CD14-positive monocyte (primary cell): Measurements from ENCODE around the gene ATP2C2. TPM values are rescaled to one million over a fixed set of nuclear protein-coding genes. Genes with fewer than 3 reads are reported as not detected.

Experiments used
- DNase-seq, 3 donors: peaks; one replicate each; pipeline ENCODE4 v3.0.0-alpha.2; 2011 to 2022
- H2AFZ ChIP-seq: 2 replicates; pipeline ENCODE4 v1.6.0; 2012; ENCODE audit warnings: mild to moderate bottlenecking, low read depth, low read length, inconsistent platforms; ENCODE audit not compliant: insufficient read depth, poor library complexity, severe bottlenecking
- H3K27ac ChIP-seq, 2 donors: 1 replicate in 1 of 2; 2 replicates in 1 of 2; pipeline ENCODE4 v1.5.1; 2012 to 2013; ENCODE audit warnings: low read length in 2 of 2, control low read depth in 1 of 2, inconsistent platforms in 1 of 2, low read depth in 1 of 2, mild to moderate bottlenecking in 1 of 2
- H3K27me3 ChIP-seq, 2 donors: one replicate each; pipeline versions ENCODE4 v1.6.0 to v1.6.1; 2011 to 2013; ENCODE audit warnings: low read length in 2 of 2; ENCODE audit not compliant: control insufficient read depth in 2 of 2, insufficient read depth in 2 of 2
- H3K36me3 ChIP-seq, 2 donors: replicated peaks in 1 of 2; 1 replicate in 1 of 2; 2 replicates in 1 of 2; pipeline versions ENCODE4 v1.5.1 to v1.6.1; 2012 to 2013; ENCODE audit warnings: low read length in 2 of 2, control low read depth in 1 of 2, inconsistent platforms in 1 of 2, mild to moderate bottlenecking in 1 of 2; ENCODE audit not compliant: insufficient read depth in 2 of 2, control insufficient read depth in 1 of 2
- H3K4me1 ChIP-seq, 2 donors: 1 replicate in 1 of 2; 2 replicates in 1 of 2; pipeline versions ENCODE4 v1.5.1 to v1.6.1; 2012 to 2013; ENCODE audit warnings: low read length in 2 of 2, control low read depth in 1 of 2, inconsistent platforms in 1 of 2, mild to moderate bottlenecking in 1 of 2, moderate library complexity in 1 of 2; ENCODE audit not compliant: insufficient read depth in 2 of 2, control insufficient read depth in 1 of 2
- H3K4me2 ChIP-seq: replicated peaks from 2 replicates; pipeline ENCODE3; 2012; ENCODE audit warnings: low read length, moderate library complexity, mild to moderate bottlenecking; ENCODE audit not compliant: poor library complexity, severe bottlenecking; ENCODE audit errors: extremely low read depth
- H3K4me3 ChIP-seq, 3 experiments: fragments of 200-600 bp in 1 of 3; sonication (generic) in 1 of 3; replicated peaks in 1 of 3; 1 replicate in 2 of 3; 2 replicates in 1 of 3; pipeline ENCODE4 v1.5.1; 2011 to 2013; ENCODE audit warnings: low read length in 3 of 3, mild to moderate bottlenecking in 3 of 3, control low read depth in 2 of 3, low read depth in 2 of 3, inconsistent platforms in 1 of 3, moderate library complexity in 1 of 3
- H3K79me2 ChIP-seq: 2 replicates; pipeline ENCODE4 v1.6.0; 2012; ENCODE audit warnings: mild to moderate bottlenecking, control low read depth, inconsistent platforms, low read length, moderate library complexity; ENCODE audit not compliant: insufficient read depth
- H3K9ac ChIP-seq: 2 replicates; pipeline ENCODE4 v1.6.0; 2017; ENCODE audit warnings: low read length, mild to moderate bottlenecking; ENCODE audit not compliant: insufficient read depth, poor library complexity, severe bottlenecking
- H3K9me3 ChIP-seq, 2 donors: replicated peaks in 1 of 2; 1 replicate in 1 of 2; 2 replicates in 1 of 2; pipeline versions ENCODE4 v1.5.1 to v1.6.1; 2012 to 2013; ENCODE audit warnings: low read length in 2 of 2, control low read depth in 1 of 2; ENCODE audit not compliant: control insufficient read depth in 1 of 2, insufficient read depth in 1 of 2
- H4K20me1 ChIP-seq: 2 replicates; pipeline ENCODE4 v1.6.0; 2012; ENCODE audit warnings: mild to moderate bottlenecking, low read length, control low read depth, moderate library complexity; ENCODE audit not compliant: insufficient read depth
- H3K27ac Mint-ChIP-seq, 7 donors: one replicate each; pipeline ENCODE4 v1.8.0; 2020; ENCODE audit warnings: mild to moderate bottlenecking in 7 of 7, mixed read lengths in 7 of 7, moderate library complexity in 6 of 7, inconsistent platforms in 2 of 7
- H3K27me3 Mint-ChIP-seq, 3 donors: one replicate each; pipeline ENCODE4 v1.8.0; 2021 to 2022; ENCODE audit warnings: low read depth in 3 of 3, mild to moderate bottlenecking in 3 of 3, mixed read lengths in 3 of 3, moderate library complexity in 3 of 3, inconsistent platforms in 1 of 3
- H3K36me3 Mint-ChIP-seq, 2 donors: one replicate each; pipeline ENCODE4 v1.8.0; 2020; ENCODE audit warnings: mixed read lengths in 2 of 2, inconsistent platforms in 1 of 2, mild to moderate bottlenecking in 1 of 2
- H3K4me1 Mint-ChIP-seq: one replicate; pipeline ENCODE4 v1.8.0; 2020; ENCODE audit warnings: mild to moderate bottlenecking, mixed read lengths
- H3K4me3 Mint-ChIP-seq, 2 donors: one replicate each; pipeline ENCODE4 v1.8.0; 2020; ENCODE audit warnings: mild to moderate bottlenecking in 2 of 2, mixed read lengths in 2 of 2, moderate library complexity in 1 of 2
- H3K9me3 Mint-ChIP-seq, 7 donors: one replicate each; pipeline ENCODE4 v1.8.0; 2020 to 2022; ENCODE audit warnings: mixed read lengths in 7 of 7, mild to moderate bottlenecking in 6 of 7, moderate library complexity in 6 of 7, inconsistent platforms in 2 of 7
- WGBS: methylation state at CpG from one replicate; pipeline ENCODE4 v1.1.5; 2013; ENCODE audit warnings: missing lambda C conversion rate; ENCODE audit not compliant: insufficient coverage; 5-methylcytosine and 5-hydroxymethylcytosine counted together
- intact Hi-C, 2 donors: fragments of 100-400 bp; cut with micrococcal nuclease; formaldehyde crosslinking; loops; one replicate each; pipeline versions ENCODE4 v1.15.0 to v1.15.1; 2023
- polyA plus RNA-seq, 3 donors: library from polyadenylated mRNA; depleted of rRNA in 1 of 3; unstranded in 2 of 3; stranded (reverse) in 1 of 3; fragments of 300-500 nt in 2 of 3; fragments of >200 nt in 1 of 3; fragmentation: Illumina TruSeq in 2 of 3; gene quantifications; 1 replicate in 2 of 3; 2 replicates in 1 of 3; pipeline ENCODE4 v1.2.3, GENCODE V29; 2012 to 2021
- TF ChIP-seq, protein P1 (sequence below): fragments of 200-600 bp; IDR thresholded peaks from one replicate; pipeline ENCODE4 v1.8.0; 2022; ENCODE audit warnings: antibody characterized with exemption, mild to moderate bottlenecking

The ATP2C2 gene
- polyA plus RNA-seq, 3 donors = 0.05 TPM; not detected in 2

- Histone ChIP-seq H3K9ac (no peak overlapping the region), H3K27ac (no peak overlapping the region), H3K9me3 (no peaks in the 10 kb centered on the region), H4K20me1 (peaks cover 10% of the 10 kb centered on the region), H3K4me2 (no peak overlapping the region), H2AFZ (no peak overlapping the region), H3K36me3 (peaks cover 0 to 8% of the 10 kb centered on the region in 2 donors), H3K4me1 (peaks cover 31 to 35% of the 10 kb centered on the region in 2 donors), H3K27me3 (no peaks in the 10 kb centered on the region), H3K79me2 (no peaks in the 10 kb centered on the region), H3K4me3 (no peak overlapping the region)
- TF ChIP-seq, protein P1, sequence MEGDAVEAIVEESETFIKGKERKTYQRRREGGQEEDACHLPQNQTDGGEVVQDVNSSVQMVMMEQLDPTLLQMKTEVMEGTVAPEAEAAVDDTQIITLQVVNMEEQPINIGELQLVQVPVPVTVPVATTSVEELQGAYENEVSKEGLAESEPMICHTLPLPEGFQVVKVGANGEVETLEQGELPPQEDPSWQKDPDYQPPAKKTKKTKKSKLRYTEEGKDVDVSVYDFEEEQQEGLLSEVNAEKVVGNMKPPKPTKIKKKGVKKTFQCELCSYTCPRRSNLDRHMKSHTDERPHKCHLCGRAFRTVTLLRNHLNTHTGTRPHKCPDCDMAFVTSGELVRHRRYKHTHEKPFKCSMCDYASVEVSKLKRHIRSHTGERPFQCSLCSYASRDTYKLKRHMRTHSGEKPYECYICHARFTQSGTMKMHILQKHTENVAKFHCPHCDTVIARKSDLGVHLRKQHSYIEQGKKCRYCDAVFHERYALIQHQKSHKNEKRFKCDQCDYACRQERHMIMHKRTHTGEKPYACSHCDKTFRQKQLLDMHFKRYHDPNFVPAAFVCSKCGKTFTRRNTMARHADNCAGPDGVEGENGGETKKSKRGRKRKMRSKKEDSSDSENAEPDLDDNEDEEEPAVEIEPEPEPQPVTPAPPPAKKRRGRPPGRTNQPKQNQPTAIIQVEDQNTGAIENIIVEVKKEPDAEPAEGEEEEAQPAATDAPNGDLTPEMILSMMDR = no peak
- Mint-ChIP-seq H3K36me3 (peaks cover 17% of the 10 kb centered on the region in 2 donors), H3K27me3 (peaks cover 0 to 2% (median 0%) of the 10 kb centered on the region in 3 donors), H3K27ac (peak overlapping the region in 1 of 7 donors; percentile 10), H3K4me3 (no peak overlapping the region), H3K9me3 (no peaks in the 10 kb centered on the region), H3K4me1 (peaks cover 23% of the 10 kb centered on the region)
- DNase-seq = no peak
- intact Hi-C loops = loop anchor here in 1 of 2 donors (10.0 kb wide), 2 partner anchors 227 to 537 kb away; partner anchors contain the start of gene NECAB2
- 86% methylated on average over 13 of the region's 13 CpGs for WGBS
Observed at GRCh38 chr16:84502075-84502474, 133.7 kb downstream of the ATP2C2 start.

- Histone ChIP-seq H3K27me3 (no peaks in the 10 kb centered on the region), H3K4me1 (peaks cover 34 to 40% of the 10 kb centered on the region in 2 donors), H2AFZ (no peak overlapping the region), H3K9me3 (no peaks in the 10 kb centered on the region), H3K27ac (no peak overlapping the region), H3K79me2 (no peaks in the 10 kb centered on the region), H3K9ac (no peak overlapping the region), H3K4me3 (no peak overlapping the region), H4K20me1 (peaks cover 10% of the 10 kb centered on the region), H3K36me3 (peaks cover 0 to 3% of the 10 kb centered on the region in 2 donors), H3K4me2 (no peak overlapping the region)
- Mint-ChIP-seq H3K4me3 (no peak overlapping the region), H3K36me3 (peaks cover 12% of the 10 kb centered on the region in 2 donors), H3K27ac (no peak overlapping the region), H3K27me3 (peaks cover 0 to 2% (median 0%) of the 10 kb centered on the region in 3 donors), H3K4me1 (peaks cover 26% of the 10 kb centered on the region), H3K9me3 (no peaks in the 10 kb centered on the region)
- intact Hi-C loops = loop anchor here in 1 of 2 donors (10.0 kb wide), 2 partner anchors 228 to 538 kb away; partner anchors contain the start of gene NECAB2
- DNase-seq = no peak
- TF ChIP-seq, protein P1 = no peak
- WGBS = 94% methylated on average over 6 of the region's 6 CpGs
Observed at GRCh38 chr16:84502581-84502980, 134.2 kb downstream of the ATP2C2 start.
